ENCODE results near the gene SELENON. TPM values are rescaled to one million over a fixed set of nuclear protein-coding genes. Genes with fewer than 3 reads are reported as not detected.

The SELENON gene
- total and polyA plus RNA-seq, 2 of the 13 experiments (the other 11 are each of a cell fraction or from before 2014, with no cell fraction given), result 3.8 to 8.0 TPM

DNA sequence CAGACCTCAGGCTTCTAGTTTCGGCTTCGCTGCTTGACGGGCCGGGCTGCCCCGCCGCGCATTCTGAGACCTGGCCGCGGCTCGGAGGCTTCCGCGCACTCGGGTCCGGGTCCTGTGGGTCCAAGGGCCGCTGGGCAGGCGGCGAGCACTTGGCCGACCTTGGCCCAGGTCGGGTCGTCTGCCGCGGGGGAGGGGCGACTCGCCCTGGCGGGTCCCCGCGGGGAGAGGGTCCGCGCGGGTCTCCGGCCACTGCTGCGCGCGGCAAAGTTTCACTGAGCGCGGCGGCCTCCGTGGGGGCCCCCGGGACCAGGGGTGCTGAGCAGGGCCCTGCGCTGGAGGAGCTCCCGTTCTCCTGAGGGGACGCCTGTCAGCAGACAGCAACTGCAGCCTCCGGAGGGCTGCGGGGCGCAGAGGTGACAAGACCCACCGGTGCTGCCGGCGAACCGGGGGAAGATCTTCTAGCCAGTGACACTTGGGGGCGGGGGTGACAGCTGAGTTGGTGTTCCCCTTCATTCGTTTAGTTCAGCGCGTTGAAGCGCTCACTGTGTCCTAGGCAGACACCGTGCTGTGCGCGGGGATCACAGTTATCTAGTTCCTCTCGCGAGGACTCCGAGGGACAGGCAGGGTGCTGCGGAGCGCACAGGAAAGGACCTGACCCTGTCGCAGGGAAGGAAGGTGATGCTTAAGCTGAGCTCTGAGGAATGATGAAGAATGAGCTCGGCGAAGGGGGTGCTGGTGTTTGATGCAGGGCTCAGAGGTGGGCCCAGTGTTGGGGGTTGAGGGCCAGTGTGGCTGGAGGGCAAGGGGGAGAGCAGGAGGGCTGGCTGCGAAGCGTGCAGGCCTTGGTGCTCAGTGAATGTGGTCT lies 20.5 kb downstream of the SELENON start (continued):
- TF ChIP-seq NFATC3 (CRISPR knock-in tag; IDR thresholded peaks at IDR 0.05), result no peak
- no peak for TF ChIP-seq ZNF7 (CRISPR knock-in tag; IDR thresholded peaks at IDR 0.05)
- no peak for TF ChIP-seq ZKSCAN5 (CRISPR knock-in tag; IDR thresholded peaks at IDR 0.05)
- peak; percentile 1; the same call in 1 of the 2 replicates for TF ChIP-seq ZNF788 (CRISPR knock-in tag; IDR thresholded peaks at IDR 0.05; ENCODE audit: borderline replicate concordance)
- no peak for TF ChIP-seq NR1H2 (CRISPR knock-in tag; IDR thresholded peaks at IDR 0.05; ENCODE audit: borderline replicate concordance, low read depth)
- no peak for TF ChIP-seq ZNF510 (CRISPR knock-in tag; IDR thresholded peaks at IDR 0.05; ENCODE audit: low read depth)
- no peak for TF ChIP-seq GATA4 (IDR thresholded peaks at IDR 0.05; ENCODE audit: borderline replicate concordance, low read depth)
- no peak for TF ChIP-seq FIP1L1 (IDR thresholded peaks at IDR 0.05; ENCODE audit: borderline replicate concordance, insufficient read depth, low read depth, low read length)
- TF ChIP-seq SAP130 (CRISPR knock-in tag; IDR thresholded peaks at IDR 0.05; ENCODE audit: low read depth), result peak; percentile 60
- TF ChIP-seq ZNF224 (CRISPR knock-in tag; IDR thresholded peaks at IDR 0.05), result peak; percentile 78; the same call in 1 of the 2 replicates
- no peak for TF ChIP-seq ZNF557 (CRISPR knock-in tag; IDR thresholded peaks at IDR 0.05)
- no peak for TF ChIP-seq MIER3 (CRISPR knock-in tag; IDR thresholded peaks at IDR 0.05; ENCODE audit: borderline replicate concordance)
- no peak for TF ChIP-seq SMAD1 (CRISPR knock-in tag; IDR thresholded peaks at IDR 0.05; ENCODE audit: borderline replicate concordance, low read depth)
- no peak for TF ChIP-seq IKZF1 (IDR thresholded peaks at IDR 0.05)
- TF ChIP-seq, protein P1, sequence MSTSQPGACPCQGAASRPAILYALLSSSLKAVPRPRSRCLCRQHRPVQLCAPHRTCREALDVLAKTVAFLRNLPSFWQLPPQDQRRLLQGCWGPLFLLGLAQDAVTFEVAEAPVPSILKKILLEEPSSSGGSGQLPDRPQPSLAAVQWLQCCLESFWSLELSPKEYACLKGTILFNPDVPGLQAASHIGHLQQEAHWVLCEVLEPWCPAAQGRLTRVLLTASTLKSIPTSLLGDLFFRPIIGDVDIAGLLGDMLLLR (CRISPR knock-in tag; IDR thresholded peaks at IDR 0.05), result no peak
- TF ChIP-seq ZNF878 (CRISPR knock-in tag; IDR thresholded peaks at IDR 0.05), result no peak
- no peak for TF ChIP-seq XRCC5 (optimal IDR thresholded peaks at IDR 0.05; ENCODE audit: low read length)
- TF ChIP-seq, protein P2, sequence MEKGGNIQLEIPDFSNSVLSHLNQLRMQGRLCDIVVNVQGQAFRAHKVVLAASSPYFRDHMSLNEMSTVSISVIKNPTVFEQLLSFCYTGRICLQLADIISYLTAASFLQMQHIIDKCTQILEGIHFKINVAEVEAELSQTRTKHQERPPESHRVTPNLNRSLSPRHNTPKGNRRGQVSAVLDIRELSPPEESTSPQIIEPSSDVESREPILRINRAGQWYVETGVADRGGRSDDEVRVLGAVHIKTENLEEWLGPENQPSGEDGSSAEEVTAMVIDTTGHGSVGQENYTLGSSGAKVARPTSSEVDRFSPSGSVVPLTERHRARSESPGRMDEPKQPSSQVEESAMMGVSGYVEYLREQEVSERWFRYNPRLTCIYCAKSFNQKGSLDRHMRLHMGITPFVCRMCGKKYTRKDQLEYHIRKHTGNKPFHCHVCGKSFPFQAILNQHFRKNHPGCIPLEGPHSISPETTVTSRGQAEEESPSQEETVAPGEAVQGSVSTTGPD (CRISPR knock-in tag; IDR thresholded peaks at IDR 0.05), result no peak
